ENCODE results near the gene PCED1A. TPM values are rescaled to one million over a fixed set of nuclear protein-coding genes. Genes with fewer than 3 reads are reported as not detected.

Gene PCED1A
- total and polyA plus RNA-seq, 4 donors, result 6.8 to 13.4 (median 13.0) TPM

DNA sequence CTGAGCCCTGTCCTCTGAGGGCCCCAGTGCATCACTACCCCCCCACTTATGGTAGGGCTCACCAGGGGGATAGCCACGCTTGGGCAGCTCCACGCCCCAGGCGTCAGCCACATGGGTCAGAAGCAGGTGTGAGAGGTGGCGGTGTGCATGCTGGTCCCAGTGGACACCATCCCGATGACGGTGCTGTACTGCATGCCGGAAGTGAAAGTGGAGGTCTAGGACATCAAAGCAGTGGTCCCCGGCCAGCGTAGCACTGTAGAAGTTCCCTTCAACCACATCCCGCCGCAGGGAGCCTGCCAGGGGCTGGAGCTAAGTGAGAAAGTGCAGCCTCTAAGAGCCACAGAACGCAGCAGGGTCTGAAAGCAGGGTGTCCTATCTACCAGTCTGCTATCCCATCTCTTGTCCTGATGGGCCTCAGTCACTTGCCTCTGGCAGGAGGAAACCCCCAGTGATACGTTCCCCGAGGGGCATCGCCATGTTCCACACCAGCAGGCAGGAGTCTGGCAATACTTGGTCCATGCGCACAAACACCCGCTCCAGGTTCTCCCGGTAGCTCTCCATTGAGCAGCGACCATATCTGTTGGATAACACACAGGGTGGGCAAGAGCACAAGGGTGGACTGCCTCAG is 2.2 kb downstream of the PCED1A start:
- DNase-seq (ENCODE audit: low spot score), result no peak
- 98% methylated on average over 19 of the region's 19 CpGs for WGBS
- Histone ChIP-seq H3K27ac (ENCODE audit: low read depth in 1 of 2, low read length in 2 of 2) (no peak overlapping the region), H3K9me3 (ENCODE audit: control insufficient read depth in 4 of 4, low read length in 3 of 4) (no peaks in the 10 kb centered on the region), H3K4me1 (ENCODE audit: control insufficient read depth in 4 of 4, insufficient read depth in 4 of 4, low read length in 3 of 4) (peaks cover 9 to 16% (median 13%) of the 10 kb centered on the region in 4 donors), H3K27me3 (ENCODE audit: control insufficient read depth in 4 of 4, insufficient read depth in 4 of 4, low read length in 3 of 4) (no peaks in the 10 kb centered on the region), H3K36me3 (ENCODE audit: control insufficient read depth in 4 of 4, insufficient read depth in 3 of 4, low read depth in 1 of 4, low read length in 3 of 4) (peaks cover 0 to 11% (median 4%) of the 10 kb centered on the region in 4 donors), H3K4me3 (ENCODE audit: low read depth in 1 of 3, low read length in 3 of 3) (no peak overlapping the region), H3K9ac (ENCODE audit: low read depth in 1 of 2, low read length in 2 of 2) (no peak overlapping the region)
- no peak for TF ChIP-seq GABPA (IDR thresholded peaks at IDR 0.05 in 1 of 2, conservative IDR thresholded peaks at IDR 0.05 in 1 of 2)
- TF ChIP-seq, protein P1, sequence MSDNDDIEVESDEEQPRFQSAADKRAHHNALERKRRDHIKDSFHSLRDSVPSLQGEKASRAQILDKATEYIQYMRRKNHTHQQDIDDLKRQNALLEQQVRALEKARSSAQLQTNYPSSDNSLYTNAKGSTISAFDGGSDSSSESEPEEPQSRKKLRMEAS (IDR thresholded peaks at IDR 0.05), result no peak

DNA sequence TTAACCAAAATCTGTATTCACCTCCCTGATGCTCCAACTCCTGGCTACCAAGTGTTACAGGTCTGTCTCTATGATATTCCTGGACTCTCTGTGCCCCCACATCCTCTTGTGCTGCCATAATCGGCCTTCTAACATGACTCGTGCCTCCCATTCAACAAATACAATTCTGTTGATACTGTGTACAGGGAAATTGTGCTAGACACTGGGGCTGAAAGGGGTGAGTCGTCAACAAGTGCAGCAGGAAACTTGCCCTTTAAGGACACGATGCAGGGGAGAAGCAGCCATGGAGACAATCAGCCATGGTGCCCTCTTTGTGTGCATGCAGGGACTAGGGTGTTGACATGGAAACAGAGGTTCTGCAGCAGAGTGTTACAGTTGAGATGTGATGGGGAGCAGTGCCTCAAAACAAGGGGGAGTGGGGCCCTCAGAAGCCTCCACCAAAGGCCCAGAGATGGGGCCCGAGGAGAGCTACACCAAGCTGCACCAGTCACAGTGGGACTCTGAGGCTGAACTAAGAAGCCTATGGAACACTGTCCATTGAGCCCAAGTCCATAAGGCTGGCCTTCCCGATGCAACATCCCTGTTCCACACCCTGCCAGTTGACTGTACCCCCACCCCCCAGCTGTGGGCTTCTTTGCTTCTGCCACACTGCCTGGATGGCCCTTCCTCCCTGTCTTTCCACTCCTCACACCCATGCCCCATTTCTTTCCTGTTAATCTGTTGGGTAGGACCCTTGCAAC is 3.1 kb downstream of the PCED1A start:
- H3K4me1 ChIP-seq (ENCODE audit: control insufficient read depth in 4 of 4, insufficient read depth in 4 of 4, low read length in 3 of 4), result peaks cover 9 to 16% (median 13%) of the 10 kb centered on the region in 4 donors
- H3K27ac ChIP-seq (ENCODE audit: low read depth in 1 of 2, low read length in 2 of 2), result no peak overlapping the region
- no peaks in the 10 kb centered on the region for H3K27me3 ChIP-seq (ENCODE audit: control insufficient read depth in 4 of 4, insufficient read depth in 4 of 4, low read length in 3 of 4)
- no peak overlapping the region for H3K9ac ChIP-seq (ENCODE audit: low read depth in 1 of 2, low read length in 2 of 2)
- H3K36me3 ChIP-seq (ENCODE audit: control insufficient read depth in 4 of 4, insufficient read depth in 3 of 4, low read depth in 1 of 4, low read length in 3 of 4), result peaks cover 0 to 11% (median 4%) of the 10 kb centered on the region in 4 donors
- DNase-seq (ENCODE audit: low spot score), result no peak
- TF ChIP-seq REST (IDR thresholded peaks at IDR 0.05) (no peak), FOXA1 (IDR thresholded peaks at IDR 0.05) (no peak), JUND (IDR thresholded peaks at IDR 0.05) (no peak), YY1 (IDR thresholded peaks at IDR 0.05) (no peak), HNF4G (IDR thresholded peaks at IDR 0.05) (no peak), RXRA (IDR thresholded peaks at IDR 0.05) (no peak), FOXA2 (IDR thresholded peaks at IDR 0.05) (no peak), RAD21 (IDR thresholded peaks at IDR 0.05) (no peak), EGR1 (IDR thresholded peaks at IDR 0.05; ENCODE audit: low read depth in 2 of 2) (no peak)
- TF ChIP-seq, protein P2, sequence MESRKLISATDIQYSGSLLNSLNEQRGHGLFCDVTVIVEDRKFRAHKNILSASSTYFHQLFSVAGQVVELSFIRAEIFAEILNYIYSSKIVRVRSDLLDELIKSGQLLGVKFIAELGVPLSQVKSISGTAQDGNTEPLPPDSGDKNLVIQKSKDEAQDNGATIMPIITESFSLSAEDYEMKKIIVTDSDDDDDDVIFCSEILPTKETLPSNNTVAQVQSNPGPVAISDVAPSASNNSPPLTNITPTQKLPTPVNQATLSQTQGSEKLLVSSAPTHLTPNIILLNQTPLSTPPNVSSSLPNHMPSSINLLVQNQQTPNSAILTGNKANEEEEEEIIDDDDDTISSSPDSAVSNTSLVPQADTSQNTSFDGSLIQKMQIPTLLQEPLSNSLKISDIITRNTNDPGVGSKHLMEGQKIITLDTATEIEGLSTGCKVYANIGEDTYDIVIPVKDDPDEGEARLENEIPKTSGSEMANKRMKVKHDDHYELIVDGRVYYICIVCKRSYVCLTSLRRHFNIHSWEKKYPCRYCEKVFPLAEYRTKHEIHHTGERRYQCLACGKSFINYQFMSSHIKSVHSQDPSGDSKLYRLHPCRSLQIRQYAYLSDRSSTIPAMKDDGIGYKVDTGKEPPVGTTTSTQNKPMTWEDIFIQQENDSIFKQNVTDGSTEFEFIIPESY (IDR thresholded peaks at IDR 0.05), result no peak
- TF ChIP-seq, protein P1 (IDR thresholded peaks at IDR 0.05), result no peak
- TF ChIP-seq, protein P3, sequence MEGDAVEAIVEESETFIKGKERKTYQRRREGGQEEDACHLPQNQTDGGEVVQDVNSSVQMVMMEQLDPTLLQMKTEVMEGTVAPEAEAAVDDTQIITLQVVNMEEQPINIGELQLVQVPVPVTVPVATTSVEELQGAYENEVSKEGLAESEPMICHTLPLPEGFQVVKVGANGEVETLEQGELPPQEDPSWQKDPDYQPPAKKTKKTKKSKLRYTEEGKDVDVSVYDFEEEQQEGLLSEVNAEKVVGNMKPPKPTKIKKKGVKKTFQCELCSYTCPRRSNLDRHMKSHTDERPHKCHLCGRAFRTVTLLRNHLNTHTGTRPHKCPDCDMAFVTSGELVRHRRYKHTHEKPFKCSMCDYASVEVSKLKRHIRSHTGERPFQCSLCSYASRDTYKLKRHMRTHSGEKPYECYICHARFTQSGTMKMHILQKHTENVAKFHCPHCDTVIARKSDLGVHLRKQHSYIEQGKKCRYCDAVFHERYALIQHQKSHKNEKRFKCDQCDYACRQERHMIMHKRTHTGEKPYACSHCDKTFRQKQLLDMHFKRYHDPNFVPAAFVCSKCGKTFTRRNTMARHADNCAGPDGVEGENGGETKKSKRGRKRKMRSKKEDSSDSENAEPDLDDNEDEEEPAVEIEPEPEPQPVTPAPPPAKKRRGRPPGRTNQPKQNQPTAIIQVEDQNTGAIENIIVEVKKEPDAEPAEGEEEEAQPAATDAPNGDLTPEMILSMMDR (IDR thresholded peaks at IDR 0.05; ENCODE audit: low read depth, low read length, missing input control), result no peak
- WGBS, result 93% methylated on average over 6 of the region's 6 CpGs
- H3K9me3 ChIP-seq (ENCODE audit: control insufficient read depth in 4 of 4, low read length in 3 of 4), result no peaks in the 10 kb centered on the region
- H3K4me3 ChIP-seq (ENCODE audit: low read depth in 1 of 3, low read length in 3 of 3), result no peak overlapping the region

Measured in liver (tissue), 9 donors.